Upper lobe of left lung (tissue), 6 donors: Measurements from ENCODE around the gene DIDO1. TPM values are rescaled to one million over a fixed set of nuclear protein-coding genes. Genes with fewer than 3 reads are reported as not detected.

Source experiments
- ATAC-seq, 2 donors: fragments of 200-7000 bp; cut with Tn5 transposase; one replicate each; pipeline ENCODE4 v1.9.1; 2022; ENCODE audit warnings: mild to moderate bottlenecking in 2 of 2, moderate library complexity in 2 of 2; ENCODE audit not compliant: low FRiP score in 2 of 2
- DNase-seq, 2 donors: peaks; one replicate each; pipeline ENCODE4 v3.0.0-alpha.2; 2019 to 2020
- H3K27ac ChIP-seq, 4 donors: fragments of 200-600 bp; sonication (generic); one replicate each; pipeline ENCODE4 v1.5.1; 2016 to 2019
- H3K27me3 ChIP-seq, 4 donors: fragments of 200-600 bp; sonication (generic); one replicate each; pipeline ENCODE4 v1.5.1; 2017 to 2019
- H3K36me3 ChIP-seq, 4 donors: fragments of 200-600 bp; sonication (generic); one replicate each; pipeline ENCODE4 v1.5.1; 2016 to 2019
- H3K4me1 ChIP-seq, 4 donors: fragments of 200-600 bp; sonication (generic); one replicate each; pipeline ENCODE4 v1.5.1; 2018 to 2019
- H3K4me3 ChIP-seq, 4 donors: fragments of 200-600 bp; sonication (generic); one replicate each; pipeline ENCODE4 v1.5.1; 2017 to 2019; ENCODE audit warnings: mild to moderate bottlenecking in 2 of 4, moderate library complexity in 1 of 4
- H3K9me3 ChIP-seq, 4 donors: fragments of 200-600 bp; sonication (generic); one replicate each; pipeline ENCODE4 v1.5.1; 2018 to 2019
- CTCF ChIP-seq, 6 experiments: fragments of 450-650 bp in 4 of 6; fragments of 200-600 bp in 2 of 6; sonication (generic) in 2 of 6; IDR thresholded peaks; one replicate each; pipeline ENCODE4 v1.5.1; 2016 to 2019; ENCODE audit warnings: antibody characterized with exemption in 6 of 6
- EP300 ChIP-seq, 4 donors: sonication (generic); formaldehyde crosslinking; IDR thresholded peaks; one replicate each; pipeline ENCODE4 v1.5.1; 2017; ENCODE audit warnings: antibody characterized with exemption in 4 of 4, control low read depth in 2 of 4
- POLR2A ChIP-seq, 4 donors: fragments of 450-650 bp; IDR thresholded peaks; one replicate each; pipeline ENCODE4 v1.5.1; 2016 to 2017; ENCODE audit warnings: antibody characterized with exemption in 4 of 4, mild to moderate bottlenecking in 2 of 4
- POLR2AphosphoS5 ChIP-seq, 2 donors: sonication (generic); formaldehyde crosslinking; IDR thresholded peaks; one replicate each; pipeline ENCODE4 v1.5.1; 2017; ENCODE audit warnings: antibody characterized with exemption in 2 of 2
- WGBS, 2 donors: methylation state at CpG; one replicate each; pipeline ENCODE4 v1.1.5; 2017 to 2018; 5-methylcytosine and 5-hydroxymethylcytosine counted together
- total RNA-seq, 6 donors: library from RNA; depleted of rRNA in 4 of 6; stranded (reverse); fragments of >200 nt in 4 of 6; gene quantifications; one replicate each; pipeline versions ENCODE4 v1.1.0 to v1.2.1, GENCODE V29; 2016 to 2021
- donor health status: DM: no; HTN: no; CAD: no; lungs with moderate emphysema.
- donor health status: DM: no; HTN: yes; CAD: no; lungs with severe emphysema.

DIDO1 gene
- total RNA-seq, 6 donors from 2014 or later, result 51.6 to 109 (median 58.9) TPM

- ATAC-seq (no peak), DNase-seq (peak in 1 of 2 donors; percentile 13)
- no peak overlapping the region for H3K4me3 ChIP-seq
- WGBS, 2 donors, result 96 to 97% methylated on average over 39 to 45 of the region's 45 CpGs
- no peaks in the 10 kb centered on the region for H3K27me3 ChIP-seq
- peaks cover 20 to 37% (median 26%) of the 10 kb centered on the region in 4 donors for H3K4me1 ChIP-seq
- TF ChIP-seq CTCF (IDR thresholded peaks at IDR 0.05) (no peak), EP300 (IDR thresholded peaks at IDR 0.05) (no peak), POLR2AphosphoS5 (IDR thresholded peaks at IDR 0.05) (no peak), POLR2A (IDR thresholded peaks at IDR 0.05) (no peak)
- no peak overlapping the region for H3K27ac ChIP-seq
- no peaks in the 10 kb centered on the region for H3K9me3 ChIP-seq
- H3K36me3 ChIP-seq, result peaks cover 47 to 82% (median 69%) of the 10 kb centered on the region in 4 donors
Measured at GRCh38 chr20:62910777-62911497, 15.4 kb downstream of the DIDO1 start.

- peak in 1 of 2 donors; percentile 15 for DNase-seq
Measured at GRCh38 chr20:62910217-62910766, 16.0 kb downstream of the DIDO1 start.

GRCh38 chr20:62908971-62909791, 17.1 kb downstream of the DIDO1 start:
- H3K27ac ChIP-seq, result no peak overlapping the region
- no peaks in the 10 kb centered on the region for H3K9me3 ChIP-seq
- DNase-seq (peak in 1 of 2 donors; percentile 15), ATAC-seq (no peak)
- WGBS, 2 donors, result 83 to 87% methylated on average over 18 of the region's 18 CpGs
- no peaks in the 10 kb centered on the region for H3K27me3 ChIP-seq
- TF ChIP-seq POLR2A (IDR thresholded peaks at IDR 0.05), result no peak
- no peak for TF ChIP-seq CTCF (IDR thresholded peaks at IDR 0.05)
- TF ChIP-seq EP300 (IDR thresholded peaks at IDR 0.05), result no peak
- TF ChIP-seq POLR2AphosphoS5 (IDR thresholded peaks at IDR 0.05), result no peak
- no peak overlapping the region for H3K4me3 ChIP-seq
- peaks cover 4 to 19% (median 11%) of the 10 kb centered on the region in 4 donors for H3K4me1 ChIP-seq
- peaks cover 62 to 99% (median 85%) of the 10 kb centered on the region in 4 donors for H3K36me3 ChIP-seq

More at GRCh38 chr20:62910217-62910766, 16.0 kb downstream of the DIDO1 start:
- ATAC-seq, result no peak
- Histone ChIP-seq H3K27ac (no peak overlapping the region), H3K9me3 (no peaks in the 10 kb centered on the region), H3K4me3 (no peak overlapping the region), H3K27me3 (no peaks in the 10 kb centered on the region), H3K36me3 (peaks cover 53 to 88% (median 75%) of the 10 kb centered on the region in 4 donors), H3K4me1 (peaks cover 14 to 30% (median 20%) of the 10 kb centered on the region in 4 donors)
- whole genome bisulfite sequencing, 2 donors, result 93 to 94% methylated on average over 11 of the region's 11 CpGs
- TF ChIP-seq POLR2AphosphoS5 (IDR thresholded peaks at IDR 0.05) (no peak), CTCF (IDR thresholded peaks at IDR 0.05) (no peak), EP300 (IDR thresholded peaks at IDR 0.05) (no peak), POLR2A (IDR thresholded peaks at IDR 0.05) (no peak)

- no peaks in the 10 kb centered on the region for H3K27me3 ChIP-seq
- no peak overlapping the region for H3K4me3 ChIP-seq
- H3K27ac ChIP-seq, result no peak overlapping the region
- H3K9me3 ChIP-seq, result no peaks in the 10 kb centered on the region
- TF ChIP-seq POLR2A (IDR thresholded peaks at IDR 0.05) (no peak), POLR2AphosphoS5 (IDR thresholded peaks at IDR 0.05) (no peak), CTCF (IDR thresholded peaks at IDR 0.05) (peak in 4 of 6 experiments; percentile 13 to 41 (median 29)), EP300 (IDR thresholded peaks at IDR 0.05) (no peak)
- ATAC-seq (peak; percentile 42 to 56), DNase-seq (no peak)
- peaks cover 66 to 100% (median 92%) of the 10 kb centered on the region in 4 donors for H3K36me3 ChIP-seq
- WGBS, 2 donors, result 73 to 78% methylated on average over 16 of the region's 16 CpGs
- peaks cover 0 to 6% (median 0%) of the 10 kb centered on the region in 4 donors for H3K4me1 ChIP-seq
Measured at GRCh38 chr20:62907384-62908317, 18.7 kb downstream of the DIDO1 start.
